NK-92 treated with Interleukin-12 subunit alpha and Interleukin-12 subunit beta, amount 100 ng/mL, for 24 hours (cell line): ENCODE measurements around the gene PRCD.

Source experiments
- DNase-seq: peaks from one replicate; lab custom pipeline; 2025; lab: John Stamatoyannopoulos, UW

Gene PRCD

DNA sequence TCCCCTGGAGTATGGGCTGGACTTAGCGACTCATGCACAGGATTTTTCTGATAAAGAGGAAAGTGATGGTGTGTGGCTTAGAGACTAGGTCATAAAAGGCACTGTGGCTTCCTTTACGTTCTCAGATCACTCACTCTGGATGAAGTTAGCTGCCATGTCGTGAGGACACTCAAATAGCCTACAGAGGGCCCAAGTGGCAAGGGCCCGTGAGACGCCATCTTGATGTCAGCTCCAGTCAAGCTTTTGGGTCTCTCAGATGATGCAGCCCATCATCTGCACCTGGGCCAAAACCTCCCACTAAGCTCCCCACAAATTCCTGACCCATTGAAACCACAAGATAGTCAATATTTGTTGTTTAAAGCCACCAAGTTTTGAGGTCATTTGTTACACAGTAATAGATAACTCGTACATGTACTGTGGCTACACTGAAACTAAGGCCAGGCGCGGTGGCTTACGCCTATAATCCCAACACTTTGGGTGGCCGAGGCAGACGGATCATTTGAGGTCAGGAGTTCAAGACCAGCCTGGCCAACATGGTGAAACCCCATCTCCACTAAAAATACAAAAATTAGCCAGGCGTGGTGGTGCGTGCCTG is 31.1 kb downstream of the PRCD start:
- no peak for DNase-seq

DNA sequence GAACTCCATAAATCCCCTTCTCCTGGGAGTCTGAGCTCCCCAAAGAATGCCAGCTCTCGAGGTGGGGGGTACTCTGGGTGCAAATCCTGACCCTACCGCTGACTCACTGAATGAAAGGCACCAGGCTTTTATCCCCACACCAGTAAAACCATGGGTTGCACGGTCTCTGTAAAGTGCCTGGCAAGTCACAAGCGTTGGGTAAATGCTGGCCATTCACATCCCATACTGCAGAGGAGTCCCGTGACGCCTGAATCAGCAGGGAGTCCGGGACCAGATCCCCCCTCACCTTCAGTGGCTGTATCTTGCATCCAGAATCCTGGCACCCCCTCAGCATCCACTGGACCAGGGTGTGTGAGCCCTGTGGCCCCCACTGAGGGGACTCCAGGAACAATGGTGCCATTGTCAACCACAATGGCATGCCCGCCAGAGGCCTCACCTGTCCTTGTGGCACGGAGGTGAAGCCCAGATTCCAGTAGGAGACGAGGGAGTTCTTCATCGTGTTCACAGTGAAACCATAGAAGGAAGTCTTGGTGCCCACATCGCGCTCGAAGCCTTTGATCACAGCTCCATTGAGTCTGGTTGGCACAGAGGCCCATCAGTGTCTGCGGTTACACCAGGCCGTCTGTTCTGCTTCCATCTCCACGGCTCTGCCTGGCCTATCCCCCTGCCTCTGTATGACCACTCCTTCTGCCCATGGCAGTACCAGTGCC is 32.5 kb downstream of the PRCD start:
- no peak for DNase-seq

DNA sequence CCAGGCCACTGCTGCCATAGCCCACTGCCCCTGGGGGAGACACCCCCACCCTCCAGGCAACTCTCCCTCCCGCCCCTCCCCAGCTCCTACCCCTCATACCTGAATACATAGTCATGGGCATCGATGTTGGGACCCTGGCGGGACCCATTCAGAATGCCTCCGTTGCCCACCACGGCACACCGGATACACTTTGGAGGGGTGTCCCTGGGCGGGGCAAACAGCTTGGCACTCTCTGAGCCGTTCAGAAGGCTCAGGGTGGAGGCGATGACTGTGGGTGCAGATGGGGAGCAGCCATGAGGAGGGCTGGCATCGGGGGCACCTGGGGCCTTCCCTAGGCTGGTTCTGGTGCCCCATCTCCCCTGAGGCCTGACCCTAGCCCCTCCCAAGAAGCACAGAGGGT is 33.3 kb downstream of the PRCD start:
- no peak for DNase-seq

DNA sequence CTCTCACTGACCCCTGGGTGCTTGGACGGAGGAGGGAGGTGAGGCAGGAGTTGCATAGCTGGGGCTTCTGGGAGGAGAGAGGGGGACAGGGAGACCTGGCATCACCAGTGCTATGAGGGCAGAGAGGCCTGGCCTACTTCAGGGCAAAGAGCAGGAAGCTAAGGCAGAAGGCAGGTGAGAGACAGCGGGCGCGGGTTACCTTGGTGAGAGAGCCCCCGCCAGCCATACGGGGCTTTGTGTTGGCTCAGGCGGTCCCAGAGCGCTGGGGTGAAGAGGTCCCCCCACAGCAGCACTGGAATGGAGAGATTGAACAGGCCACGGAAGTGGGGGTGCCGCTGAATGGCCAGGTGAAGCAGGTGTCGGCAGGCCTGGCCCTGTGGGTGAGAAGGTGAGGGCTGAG is 34.3 kb downstream of the PRCD start:
- DNase-seq, result no peak

DNA sequence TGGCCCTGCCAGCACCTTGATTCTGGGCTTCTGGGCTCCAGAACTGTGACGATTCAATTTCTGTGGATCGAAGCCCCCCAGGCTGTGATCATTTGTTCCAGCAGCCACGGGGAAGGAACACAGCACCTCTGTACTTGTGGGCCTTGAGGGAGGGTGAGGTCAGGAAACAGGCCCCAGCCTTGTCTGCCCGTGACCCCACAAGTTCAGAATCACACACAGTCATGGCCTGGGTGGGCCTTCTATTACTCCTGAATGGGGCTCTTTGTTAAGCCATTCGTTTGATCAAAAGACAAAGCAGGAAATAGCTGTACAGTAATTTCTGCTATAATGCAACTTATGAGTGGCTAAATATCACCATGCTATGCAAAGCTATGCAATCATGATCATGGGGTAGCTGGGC is 35.7 kb downstream of the PRCD start:
- DNase-seq, result no peak

DNA sequence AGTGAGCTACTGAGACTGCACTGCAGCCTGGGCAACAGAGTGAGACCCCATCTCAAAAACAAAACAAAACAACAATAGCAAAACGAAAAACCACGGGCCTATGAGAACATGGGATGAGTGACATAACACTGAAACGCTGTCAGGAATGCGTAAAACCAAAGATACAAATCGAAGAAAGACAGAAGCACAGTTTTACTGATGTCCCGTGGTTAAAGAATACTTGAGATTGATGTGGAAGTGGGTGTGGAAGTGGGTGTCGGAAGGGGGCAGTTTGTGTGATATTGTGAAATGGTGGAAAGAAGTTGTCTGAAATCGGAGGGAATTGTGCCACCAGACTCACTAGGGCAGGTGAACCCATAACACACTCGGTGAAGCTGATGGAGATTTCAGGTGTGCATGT is 36.3 kb downstream of the PRCD start:
- DNase-seq, result no peak

DNA sequence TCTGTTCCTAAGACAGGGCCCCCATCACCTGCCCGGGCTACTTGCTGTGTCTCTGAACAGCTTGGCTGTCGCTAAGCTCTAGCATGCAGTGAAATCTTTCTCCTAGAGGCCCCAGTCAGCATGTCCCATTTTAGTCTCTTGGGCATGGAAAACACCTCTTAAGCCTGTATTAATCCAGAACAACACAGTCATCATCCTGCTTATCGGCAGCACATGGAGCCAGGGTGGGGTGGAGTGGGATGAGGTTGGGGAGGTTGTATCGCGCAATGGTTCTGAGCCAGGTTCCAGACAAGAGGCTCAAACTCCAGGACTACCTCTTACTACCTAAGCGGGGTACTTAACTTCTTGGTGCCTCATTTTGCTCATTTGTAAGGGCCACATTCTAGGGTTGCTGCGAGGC is 38.0 kb downstream of the PRCD start:
- no peak for DNase-seq

DNA sequence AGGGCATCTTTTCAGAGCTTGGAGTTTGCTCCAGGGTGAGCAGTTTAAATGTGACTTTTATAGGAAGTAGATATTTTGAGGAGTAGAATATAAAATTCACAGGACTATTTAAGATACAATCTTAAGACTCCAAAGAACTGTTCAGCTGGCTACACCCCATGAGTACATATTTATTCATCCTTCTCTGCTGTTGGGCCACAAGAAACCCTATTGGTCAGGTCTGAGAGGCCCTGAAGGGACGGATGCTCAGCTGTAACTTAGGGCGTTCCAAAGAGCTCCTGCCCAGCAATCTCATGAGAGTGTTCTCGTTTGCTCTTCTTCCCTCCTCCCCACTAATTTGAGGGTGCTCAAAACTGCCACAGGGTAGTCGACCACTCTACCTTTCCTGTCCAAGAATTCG is 38.5 kb downstream of the PRCD start:
- no peak for DNase-seq

DNA sequence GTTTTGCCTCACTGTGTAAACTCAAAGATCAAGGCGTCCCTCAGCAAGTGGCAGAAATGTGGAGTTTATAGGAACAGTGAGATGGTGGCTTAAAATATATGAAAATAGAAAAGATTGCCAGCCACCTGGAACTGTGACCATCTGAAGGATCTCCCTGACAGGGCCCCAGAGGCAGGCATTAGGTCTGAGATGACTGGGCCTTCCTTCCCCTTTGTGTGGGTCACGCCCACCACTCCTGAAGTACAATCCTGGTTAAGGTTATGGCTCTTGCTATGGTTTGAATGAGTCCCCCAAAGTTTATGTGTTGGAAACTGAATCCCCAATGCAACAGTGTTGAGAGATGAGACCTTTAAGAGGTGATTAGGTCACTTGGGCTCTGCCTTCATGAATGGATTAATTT is 39.4 kb downstream of the PRCD start:
- DNase-seq, result no peak

DNA sequence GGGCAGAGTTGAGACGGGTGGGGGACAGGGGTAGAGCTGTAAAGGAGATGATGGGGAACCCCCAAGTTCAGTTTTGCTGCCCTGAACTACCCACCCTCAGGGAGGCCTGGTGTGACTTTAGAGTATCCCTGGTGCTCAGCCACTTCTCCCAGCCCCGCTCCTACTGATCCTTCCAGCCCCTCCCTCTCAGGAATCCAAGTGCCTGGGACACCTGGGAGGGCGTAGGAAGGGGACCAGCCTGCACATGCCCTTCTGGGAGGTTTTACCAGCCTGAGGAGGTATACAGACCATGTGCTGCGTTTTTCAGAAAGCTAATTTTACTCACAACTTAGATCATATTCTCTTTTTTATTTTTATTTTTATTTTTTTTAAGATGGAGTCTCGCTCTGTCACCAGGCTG is 41.7 kb downstream of the PRCD start:
- no peak for DNase-seq

DNA sequence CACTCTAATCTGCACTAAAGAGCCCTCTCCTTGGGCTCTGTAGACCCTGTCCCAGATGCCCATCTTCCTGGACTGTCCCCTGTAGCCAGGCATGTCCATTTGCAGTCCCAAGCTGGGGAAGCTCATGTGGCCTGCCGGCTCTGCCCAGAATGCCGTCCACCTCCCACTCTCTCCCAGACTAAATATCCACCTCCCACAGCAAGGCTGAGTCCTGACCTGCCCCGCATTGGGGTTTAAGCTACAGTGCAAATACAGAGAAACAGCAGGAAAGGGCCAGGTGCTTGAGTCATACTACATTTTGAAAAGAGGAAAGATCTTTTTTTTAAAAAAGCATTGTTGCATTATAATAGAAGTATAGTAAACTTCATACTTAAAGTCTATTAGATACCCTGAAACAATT is 42.8 kb downstream of the PRCD start:
- DNase-seq, result no peak

DNA sequence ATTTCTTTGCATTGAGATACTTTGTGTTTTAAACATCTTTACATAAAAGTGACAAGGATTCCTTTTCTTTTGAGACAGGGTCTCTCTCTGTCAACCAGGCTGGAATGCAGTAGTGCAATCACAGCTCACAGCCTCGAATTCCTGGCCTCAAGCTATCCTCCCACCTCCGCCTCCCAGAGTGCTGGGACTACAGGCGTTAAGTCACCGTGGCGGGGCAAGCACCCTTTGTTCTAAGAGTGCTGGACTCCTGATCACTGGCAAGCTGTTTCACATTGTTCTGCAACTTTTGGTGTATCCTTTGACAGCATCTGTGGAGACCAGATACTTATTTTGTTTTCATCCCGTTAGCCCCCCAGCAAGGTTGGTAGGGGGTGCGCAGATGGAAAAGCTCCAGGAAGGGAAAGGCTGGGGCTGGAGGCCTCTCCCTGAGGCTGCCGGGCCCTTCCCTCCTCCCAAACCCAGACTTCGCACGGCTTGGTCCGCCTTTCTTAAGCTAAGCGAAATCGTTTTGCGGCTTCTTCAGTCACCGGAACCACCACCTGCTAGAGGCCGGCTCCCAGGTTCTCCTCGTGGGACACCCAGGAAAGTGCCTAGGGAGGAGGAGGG is 44.7 kb downstream of the PRCD start:
- DNase-seq, result no peak

DNA sequence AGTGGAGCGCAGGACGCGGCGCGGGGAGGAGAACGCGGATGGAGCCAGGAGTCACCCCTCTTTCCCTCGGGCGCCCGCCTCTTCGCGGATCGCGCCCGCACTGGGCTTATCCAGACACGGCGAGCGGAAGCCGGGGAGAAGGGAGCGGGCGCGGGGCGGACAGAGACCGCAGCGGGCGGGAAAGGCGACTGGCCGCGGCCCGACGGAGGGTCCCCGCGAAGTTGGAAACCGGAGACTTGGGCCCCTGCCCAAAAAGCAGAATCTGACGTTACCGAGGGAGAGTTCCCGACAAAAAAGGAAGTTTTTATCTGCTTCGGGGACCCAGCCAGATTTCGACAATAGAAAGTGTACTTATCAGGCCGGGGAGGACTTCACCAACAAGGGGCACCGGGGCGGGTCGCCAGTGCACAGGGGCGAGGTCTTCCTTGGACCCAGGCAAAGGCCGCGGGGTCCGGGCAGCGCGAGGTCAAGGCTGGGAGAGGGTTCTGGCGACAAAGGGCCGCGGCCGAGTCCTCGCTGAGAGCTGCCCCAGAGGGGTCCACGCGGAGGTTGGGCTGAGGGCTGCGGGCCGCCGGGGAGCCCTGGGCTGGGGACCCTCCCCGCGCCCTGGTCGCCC is 45.3 kb downstream of the PRCD start:
- DNase-seq, result no peak

DNA sequence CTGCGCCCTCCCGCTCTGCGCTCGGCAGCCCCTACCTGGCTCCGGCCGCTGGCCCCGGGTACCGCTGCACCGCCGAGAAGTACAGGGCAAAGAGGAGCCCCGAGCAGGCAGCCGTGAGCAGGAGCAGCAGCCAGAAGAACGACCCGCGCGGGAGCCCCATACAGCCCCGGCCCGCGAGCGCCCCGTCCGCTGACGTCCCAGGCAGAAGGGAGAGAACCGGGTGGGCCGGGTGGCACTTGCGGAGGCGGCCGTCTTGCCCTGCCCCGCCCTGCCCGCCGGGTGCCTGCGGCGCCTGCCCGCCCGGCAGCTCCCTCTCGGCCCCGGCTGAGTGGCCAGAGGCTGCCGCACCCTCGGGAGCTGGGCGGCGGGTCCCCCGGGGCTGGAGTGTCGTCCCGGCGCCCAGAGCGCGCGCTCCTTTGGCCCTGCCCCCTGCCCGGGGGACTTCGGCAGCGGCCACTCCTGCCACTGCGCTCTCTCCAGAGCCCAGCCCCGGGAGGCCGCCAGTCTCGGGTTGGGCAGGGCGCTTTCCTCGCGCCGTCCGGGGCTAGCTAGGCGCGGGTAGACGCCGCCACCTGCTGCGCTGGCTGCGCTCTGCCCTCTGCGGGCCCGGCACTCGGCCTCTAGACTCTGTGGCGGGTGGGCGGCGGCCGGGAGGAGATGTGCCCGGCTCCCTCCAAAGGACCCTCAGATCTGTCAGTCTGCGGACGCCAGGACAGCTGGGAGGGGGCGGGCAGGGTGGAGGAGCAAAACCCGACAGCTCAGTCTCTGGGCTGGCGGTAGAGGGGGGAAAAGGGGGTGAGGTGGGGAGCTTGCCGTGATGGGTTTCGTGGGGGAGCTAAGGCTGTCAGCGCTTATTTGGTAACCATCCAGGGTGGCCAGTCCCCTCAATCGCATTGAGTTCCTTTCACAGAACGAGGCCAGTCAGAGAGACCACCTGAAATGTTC is 46.1 kb downstream of the PRCD start, which contains the start of gene ST6GALNAC2:
ST6GALNAC2 (minus strand) TSS at position 212 of the 945 bp plus-strand sequence; CDS start at position 160, 52 bp downstream.
- no peak for DNase-seq

DNA sequence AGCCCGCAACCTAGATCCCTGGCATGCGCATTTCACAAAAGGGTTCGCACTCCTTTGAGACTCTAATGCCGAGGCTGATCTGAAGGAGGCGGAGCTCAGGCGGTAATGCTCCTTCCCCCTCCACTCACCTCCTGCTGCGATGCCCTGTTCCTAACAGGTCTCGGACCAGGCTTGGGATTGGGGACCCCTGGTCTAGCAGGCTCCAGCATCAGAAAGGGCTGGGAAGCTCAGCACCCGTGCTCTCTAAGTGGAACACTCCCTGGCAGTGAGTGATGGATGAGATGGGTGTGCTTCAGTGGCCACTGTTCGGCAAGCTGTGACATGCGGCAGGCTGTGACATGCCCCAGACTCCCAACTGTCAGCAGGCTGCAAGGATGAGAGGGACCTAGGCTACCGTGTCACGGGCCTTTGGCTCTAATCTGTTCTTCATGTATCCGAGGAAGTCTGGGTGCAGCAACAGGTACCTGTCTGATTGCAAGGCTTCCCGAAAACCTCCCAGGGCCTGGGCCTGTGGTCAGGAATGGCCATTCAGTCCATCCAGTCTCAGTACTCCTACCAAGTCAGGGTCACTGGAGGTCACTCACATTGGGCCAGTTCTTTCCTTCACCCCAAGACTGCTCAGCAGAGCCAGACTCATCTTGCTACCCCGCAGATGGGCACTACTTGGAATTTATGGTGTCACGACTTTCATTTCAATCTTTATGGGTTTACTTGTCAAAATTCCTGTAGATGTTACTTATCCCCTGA is 47.1 kb downstream of the PRCD start:
- DNase-seq, result no peak

DNA sequence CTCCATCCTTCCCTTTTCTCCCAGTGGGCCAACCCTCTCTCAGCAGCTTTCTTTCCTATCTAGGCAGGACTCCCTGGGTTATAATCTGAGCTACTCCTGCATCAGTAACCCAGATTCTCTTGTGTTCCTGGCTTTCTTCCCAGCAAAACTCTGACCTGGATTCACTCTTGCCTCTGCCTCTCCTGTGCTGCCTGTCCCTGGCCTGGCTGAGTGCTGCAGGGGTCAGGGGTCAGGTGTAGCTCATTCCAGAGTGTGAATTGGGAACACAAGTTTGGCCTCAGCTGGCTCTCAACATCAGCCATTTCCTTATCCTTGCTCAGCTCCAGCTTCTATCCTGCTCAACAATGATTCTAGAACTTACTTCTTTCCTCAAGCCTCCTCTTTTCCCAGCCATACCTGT is 48.3 kb downstream of the PRCD start:
- DNase-seq, result no peak

DNA sequence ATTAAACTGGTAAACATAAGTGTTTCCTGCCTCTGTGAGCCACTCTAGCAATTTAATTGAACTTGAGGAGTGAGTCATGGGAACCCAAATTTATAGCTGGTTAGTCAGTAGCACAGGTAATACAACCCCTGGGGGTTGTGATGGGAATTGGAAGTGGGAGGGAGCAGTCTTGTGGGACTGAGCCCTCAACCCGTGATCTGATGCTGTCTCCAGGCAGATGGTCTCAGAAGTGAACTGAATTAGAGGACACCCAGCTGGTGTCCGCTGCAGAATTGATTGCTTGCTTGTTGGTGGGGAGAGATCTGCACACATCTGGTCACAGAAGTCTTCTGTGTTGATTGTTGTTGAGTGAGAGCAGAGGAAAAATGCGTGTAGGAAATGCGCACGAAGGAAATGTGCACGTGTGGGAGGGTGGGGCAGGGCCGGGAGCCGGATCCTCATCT is 53.6 kb downstream of the PRCD start:
- no peak for DNase-seq

DNA sequence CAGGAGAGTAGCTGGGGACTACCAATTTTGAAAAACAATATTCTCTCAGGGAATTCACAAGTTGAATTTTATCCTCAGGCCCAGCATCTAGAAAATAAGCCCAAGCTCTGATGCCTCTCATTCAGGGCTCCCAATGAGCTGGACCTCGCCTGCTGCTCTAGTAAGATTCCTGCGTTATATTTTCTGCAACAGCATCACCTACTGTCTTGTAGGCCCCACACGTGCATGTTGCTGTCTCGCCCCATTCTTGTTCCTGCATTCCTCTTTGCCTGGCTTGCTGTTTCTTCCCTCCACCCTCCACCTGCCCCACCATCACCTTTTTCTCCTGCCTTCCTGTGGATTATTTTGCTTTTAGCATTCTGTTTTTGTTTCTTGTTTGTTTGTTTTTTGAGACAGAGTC is 54.1 kb downstream of the PRCD start:
- DNase-seq, result no peak

DNA sequence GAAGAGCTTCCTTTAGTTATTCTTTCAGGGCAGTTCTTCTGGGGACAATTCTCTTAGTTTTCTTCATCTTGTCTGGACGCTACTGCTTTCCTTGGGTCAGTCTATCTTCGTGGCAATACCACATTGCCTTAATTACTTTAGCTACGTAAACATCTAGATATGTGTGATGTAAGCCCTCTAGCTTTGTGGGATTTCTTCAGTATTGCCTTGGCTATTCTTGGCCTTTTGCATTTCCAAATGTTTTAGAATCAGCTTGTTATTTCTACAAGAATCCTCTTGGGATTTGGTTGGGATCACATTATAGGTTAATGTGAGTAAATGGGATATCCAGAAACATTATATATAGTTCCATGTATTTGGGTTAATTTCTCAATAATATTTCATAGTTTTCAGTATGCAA is 54.8 kb downstream of the PRCD start:
- no peak for DNase-seq
